DMS153 treated with DMSO at 0.1 percent for 48 hours (cell line): Measurements from ENCODE around the gene WT1.
"Not testable (repeated sequence)": the region's sequence is repeated elsewhere in the genome, so short reads cannot be mapped to it uniquely, and the experiment has no call there.

Experiments used
- DNase-seq: peaks from one replicate; lab custom pipeline; 2025; ENCODE audit not compliant: unreplicated experiment; lab: John Stamatoyannopoulos, UW

WT1 gene

GRCh38 chr11:32388871-32389770, 46.2 kb downstream of the WT1 start:
- DNase-seq, result no peak

- no peak for DNase-seq
Measured at GRCh38 chr11:32388365-32388764, 47.0 kb downstream of the WT1 start.

- DNase-seq, result no peak
Measured at GRCh38 chr11:32387411-32387810, 47.9 kb downstream of the WT1 start.

DNA sequence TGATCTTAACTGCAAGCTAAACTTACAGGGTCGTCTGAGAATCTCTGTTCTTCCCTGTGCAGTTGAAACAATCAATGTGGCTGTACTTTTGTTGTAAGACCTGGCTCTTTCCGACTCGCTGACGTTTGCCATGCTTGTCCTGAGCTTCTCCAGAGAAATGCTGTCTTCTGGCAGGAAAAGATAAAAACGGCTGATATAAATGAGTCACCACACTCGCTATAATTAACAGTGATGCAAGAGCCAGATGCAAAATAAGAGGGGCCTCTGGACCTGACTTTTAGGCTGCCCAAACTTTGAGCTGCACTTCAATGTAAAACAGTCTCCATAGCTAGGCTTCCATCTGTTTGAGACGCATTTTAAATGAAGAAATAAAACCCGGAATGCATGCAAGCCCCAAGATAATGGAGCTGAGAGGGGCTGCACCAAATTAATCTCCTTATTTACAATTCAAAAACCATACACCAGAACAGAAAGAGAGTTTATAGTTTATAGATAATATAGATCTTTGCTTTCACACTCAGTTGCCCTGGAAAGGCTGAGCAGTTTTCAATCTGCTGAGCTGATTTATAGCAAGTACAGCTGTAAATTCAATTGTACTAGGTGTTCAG, 48.5 kb downstream of the WT1 start:
- DNase-seq, result no peak

- DNase-seq, result no peak
Measured at GRCh38 chr11:32385998-32386397, 49.3 kb downstream of the WT1 start.

DNA sequence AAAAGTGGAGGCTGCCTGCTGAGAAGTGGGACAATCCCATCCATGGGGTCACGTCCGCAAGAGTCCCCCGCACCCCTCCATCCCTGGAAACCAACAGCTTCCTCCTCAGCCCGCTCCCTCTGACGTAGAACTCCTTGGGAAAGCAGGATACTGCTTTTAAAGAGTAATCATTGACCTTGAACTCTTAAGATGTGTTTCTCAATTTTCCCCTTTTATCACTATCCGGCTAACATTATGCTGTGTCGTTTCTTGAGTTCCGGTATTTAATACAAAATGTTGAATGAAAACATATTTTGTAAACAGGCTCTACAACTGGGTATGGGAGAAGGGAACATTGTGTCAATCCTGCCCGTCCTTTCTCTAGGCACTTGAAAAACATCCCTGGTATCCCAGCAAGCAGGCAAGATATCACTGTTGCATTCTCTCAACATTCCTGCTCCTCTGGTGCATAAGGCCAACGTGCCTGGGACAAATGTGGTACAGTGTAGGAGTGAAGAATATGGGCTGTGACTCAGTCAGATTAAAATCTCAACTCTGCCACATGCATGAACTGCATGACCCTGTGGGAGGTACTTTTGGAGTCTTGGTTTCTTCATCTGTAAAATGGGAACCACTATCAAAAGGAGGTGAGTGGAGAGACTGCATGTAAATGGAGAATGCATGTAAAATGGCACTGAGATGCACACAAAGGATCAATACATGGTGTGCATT, 52.8 kb downstream of the WT1 start:
- DNase-seq, result no peak

DNA sequence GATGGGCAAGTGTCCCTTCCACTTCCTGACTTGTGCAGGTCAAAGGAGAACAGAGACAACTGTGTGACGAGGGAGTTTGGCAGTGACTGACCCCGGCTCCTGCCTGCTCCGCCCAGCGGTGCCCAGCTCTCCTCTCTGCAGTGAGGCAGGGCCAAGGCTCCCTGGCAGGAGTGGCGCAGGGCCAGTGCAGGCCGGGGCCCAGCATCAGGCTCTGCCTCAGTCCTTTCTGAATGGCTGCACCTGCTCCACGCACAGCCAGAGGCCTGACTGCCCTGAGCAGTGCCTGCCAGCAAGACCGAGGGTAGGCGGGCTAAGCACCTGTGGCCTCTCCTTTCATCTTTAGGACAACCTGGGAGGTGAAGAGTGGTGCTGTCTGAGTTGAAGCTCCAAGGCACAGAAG, 54.2 kb downstream of the WT1 start:
- no peak for DNase-seq

- no peak for DNase-seq
Measured at GRCh38 chr11:32379719-32380118, 55.6 kb downstream of the WT1 start.

DNA sequence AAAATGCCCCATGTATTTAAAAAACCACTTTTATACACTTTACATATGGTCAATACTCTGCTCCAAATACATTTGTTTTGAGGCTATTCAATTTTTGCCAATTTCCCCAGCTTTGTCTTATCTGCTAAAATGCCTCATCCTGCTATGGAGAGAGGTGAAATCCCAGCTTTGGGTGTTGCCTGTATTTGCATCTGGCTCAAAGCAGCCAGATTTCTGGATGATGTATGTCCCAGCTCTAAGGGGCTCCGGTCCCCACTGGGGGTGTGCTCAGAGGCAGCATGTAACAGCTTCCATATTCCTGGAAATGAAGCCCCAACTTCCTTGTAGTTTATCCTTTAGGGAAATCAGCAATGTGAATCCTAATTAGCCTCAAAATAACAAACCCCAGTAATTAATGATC, 59.5 kb downstream of the WT1 start:
- DNase-seq, result no peak

- DNase-seq, result no peak
Measured at GRCh38 chr11:32374261-32374711, 61.1 kb downstream of the WT1 start.

DNA sequence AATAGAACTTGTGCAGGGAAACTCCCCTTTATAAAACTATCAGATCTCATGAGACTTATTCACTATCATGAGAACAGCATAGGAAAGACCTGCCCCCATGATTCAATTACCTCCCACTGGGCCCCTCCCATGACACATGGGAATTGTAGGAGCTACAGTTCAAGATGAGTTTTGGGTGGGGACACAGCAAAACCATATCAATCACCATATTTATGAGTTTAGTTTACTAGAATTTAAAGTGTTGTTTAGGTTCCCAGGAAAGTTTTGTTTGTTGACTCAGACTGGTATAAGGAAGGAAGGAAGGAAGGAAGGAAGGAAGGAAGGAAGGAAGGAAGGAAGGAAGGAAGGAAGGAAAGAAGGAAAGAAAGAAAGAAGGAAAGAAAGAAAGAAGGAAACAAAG, 65.4 kb downstream of the WT1 start:
- not testable (repeated sequence) for DNase-seq

GRCh38 chr11:32366666-32367065, 68.7 kb downstream of the WT1 start:
- no peak for DNase-seq

GRCh38 chr11:32365192-32365591, 70.1 kb downstream of the WT1 start:
- no peak for DNase-seq

DNA sequence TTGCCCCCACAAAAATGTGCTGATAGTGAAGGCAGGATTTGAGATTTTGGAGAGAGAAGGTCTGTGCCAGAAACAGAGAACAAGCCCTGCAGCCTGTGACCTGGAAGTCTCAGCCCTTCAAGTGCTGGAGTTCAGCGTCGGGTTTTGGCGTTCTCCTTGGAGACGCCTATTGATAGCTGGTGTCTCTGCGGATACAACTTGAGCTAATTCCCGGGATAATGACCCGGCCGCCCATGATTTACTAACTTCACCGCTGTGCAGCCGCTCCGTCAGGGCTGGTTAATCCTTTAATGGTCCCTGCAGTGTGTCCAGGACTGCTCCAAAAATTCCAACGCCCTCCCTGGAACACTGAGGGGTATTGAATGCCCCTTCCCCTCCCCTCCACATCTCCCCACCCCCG, 76.6 kb downstream of the WT1 start:
- DNase-seq, result no peak

GRCh38 chr11:32353884-32354283, 81.5 kb downstream of the WT1 start:
- DNase-seq, result no peak

DNA sequence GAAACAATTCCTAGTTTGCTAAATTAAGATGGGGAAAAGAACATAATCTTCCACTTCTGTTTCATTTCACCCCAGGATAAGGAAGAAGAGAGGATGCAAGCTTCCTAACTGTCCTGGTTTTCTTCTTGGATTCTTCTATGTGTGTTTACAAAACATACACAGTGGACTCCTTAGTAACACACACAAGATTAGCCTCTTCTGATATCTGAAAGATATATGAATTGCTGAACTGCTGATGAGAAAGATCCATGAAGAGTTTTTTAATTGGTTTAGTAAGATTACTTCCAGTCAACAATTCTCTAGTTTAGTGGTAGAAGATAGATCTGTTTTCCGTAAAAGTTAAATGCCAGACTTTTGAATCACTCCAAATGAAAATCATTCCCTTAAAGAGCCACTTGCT, 86.8 kb downstream of the WT1 start:
- DNase-seq, result no peak

GRCh38 chr11:32344946-32345345, 90.4 kb downstream of the WT1 start:
- no peak for DNase-seq

GRCh38 chr11:32343325-32344008, 91.9 kb downstream of the WT1 start:
- no peak for DNase-seq

- DNase-seq, result no peak
Measured at GRCh38 chr11:32341620-32342613, 93.4 kb downstream of the WT1 start.

DNA sequence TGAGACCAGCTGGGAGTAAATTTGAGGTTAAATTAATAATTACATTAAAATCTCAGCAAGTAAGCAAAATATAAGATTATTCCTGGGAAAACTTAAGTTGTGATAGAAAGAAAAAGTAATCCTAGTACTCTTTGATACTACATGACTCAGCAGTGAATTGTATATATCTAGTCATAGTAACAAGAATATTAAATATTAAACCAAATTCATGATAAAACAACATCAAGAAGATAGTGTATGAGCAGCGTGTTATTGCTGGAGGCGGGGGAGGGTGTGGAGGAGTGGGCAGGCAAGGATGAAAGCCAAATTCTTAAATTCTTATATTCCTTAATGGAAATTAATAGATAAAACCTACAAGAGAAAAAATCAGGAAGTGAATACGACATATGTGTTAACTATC, 95.2 kb downstream of the WT1 start:
- DNase-seq, result no peak
